COLO829 (cell line): Measurements from ENCODE around the gene CHCHD6.
A peak's percentile ranks its signal among the peaks of the same experiment; 100 is the strongest.

ENCODE experiments used
- DNase-seq: peaks from one replicate; pipeline ENCODE4 v3.0.0; 2012; ENCODE audit warnings: low spot score

CHCHD6 gene

DNA sequence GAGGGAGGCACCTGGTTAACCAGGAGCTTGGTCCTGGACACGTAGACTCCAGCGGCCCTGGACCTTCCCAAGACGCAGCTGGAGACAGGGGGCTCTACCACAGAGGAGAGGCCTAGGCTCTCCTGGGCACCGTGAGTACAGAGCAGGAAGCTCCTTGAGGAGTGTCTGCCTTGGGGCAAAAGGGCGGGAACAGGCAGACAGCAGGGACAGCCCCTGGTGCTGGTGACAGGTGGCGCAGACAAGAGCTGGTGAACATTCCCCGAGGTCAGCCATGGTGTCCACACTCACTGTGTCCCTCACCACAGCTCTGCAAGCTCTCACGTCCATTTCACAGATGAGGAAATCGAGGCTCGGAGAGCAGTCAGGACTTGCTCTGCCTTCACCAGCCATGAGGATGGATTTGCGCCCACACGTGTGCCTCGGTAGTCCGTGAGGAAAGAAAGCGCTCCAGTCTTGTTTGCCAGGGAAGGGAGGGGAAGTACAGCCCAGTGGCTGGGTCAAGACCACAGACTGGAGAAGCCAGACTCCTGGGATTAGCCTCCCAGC lies 276.3 kb downstream of the CHCHD6 start:
- no peak for DNase-seq

DNA sequence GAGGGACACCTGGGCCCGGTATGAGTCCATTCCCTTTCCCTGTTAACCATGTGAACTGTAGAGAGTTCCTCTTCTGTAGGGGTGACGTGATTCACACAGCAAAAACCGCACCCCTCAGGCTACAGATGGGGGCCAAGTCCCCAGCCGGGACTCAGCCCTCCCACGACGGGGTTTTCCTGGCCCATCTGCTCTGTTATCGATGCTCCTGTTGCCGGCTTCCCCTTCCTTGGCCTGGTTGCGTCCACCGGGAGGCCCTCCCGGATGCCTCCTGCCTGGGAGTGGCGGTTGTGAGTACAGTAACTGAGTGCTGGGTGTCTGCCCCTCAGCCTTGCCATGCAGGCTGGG lies 278.1 kb downstream of the CHCHD6 start:
- no peak for DNase-seq

DNA sequence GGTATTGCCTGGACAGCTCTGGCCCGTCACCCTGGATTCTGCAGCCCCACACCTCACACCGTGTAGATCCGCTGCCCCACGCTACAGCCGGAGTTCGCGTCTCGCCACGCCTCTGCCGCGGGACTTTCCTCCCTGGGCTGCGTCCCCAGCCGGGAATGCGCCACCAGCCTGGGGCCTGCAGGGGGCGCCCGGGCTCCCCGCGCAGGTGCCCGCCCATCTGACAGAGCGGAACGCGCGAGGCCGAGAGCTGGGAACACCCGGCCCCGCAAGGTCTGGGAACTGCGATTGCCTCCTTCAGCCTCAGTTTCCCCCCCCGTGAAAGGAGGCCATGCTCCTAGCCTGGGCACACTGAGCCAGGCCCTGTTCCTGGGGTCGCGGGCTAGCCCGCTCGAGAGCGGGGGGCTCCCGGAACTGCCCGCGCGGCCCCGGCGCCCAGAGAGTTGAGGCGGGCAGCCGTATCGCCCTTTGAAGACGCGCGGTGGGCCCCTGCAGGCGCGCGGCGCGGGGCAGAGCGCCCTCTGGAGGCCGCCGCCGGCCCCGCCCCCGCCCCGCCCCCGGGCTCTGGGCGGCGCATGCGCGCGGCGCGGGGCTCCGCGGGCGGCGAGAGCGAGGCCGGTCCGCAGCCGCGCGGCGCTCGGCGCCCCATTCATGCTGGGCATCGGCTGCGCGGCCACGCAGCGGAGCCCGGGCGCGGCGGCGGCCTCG lies 278.6 kb downstream of the CHCHD6 start, which contains the start of gene PLXNA1:
PLXNA1 (plus strand) TSS at position 645 of the 705 bp plus-strand sequence. CDS start 5,479 bp downstream, outside the sequence.
- DNase-seq: peak; percentile 82

DNA sequence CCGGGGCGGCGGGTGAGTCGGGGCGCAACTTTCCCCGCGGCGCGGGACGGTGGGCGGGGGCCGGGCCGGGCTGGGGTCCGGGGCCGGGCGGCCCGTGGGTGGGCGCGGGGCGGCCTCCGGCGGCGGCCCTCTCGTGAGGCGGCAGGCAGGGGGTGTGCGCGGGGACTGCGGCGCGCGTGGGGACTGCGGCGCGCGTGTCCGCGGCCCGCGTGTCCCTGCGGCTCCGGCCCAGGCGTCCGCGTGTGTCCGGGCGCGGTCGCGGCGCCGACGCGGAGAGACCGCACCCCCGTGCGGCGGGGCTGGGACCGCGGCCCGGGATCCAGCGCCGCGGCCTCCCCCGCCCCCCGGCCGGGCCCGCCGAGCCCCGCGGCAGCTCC lies 279.2 kb downstream of the CHCHD6 start:
- no peak for DNase-seq

DNA sequence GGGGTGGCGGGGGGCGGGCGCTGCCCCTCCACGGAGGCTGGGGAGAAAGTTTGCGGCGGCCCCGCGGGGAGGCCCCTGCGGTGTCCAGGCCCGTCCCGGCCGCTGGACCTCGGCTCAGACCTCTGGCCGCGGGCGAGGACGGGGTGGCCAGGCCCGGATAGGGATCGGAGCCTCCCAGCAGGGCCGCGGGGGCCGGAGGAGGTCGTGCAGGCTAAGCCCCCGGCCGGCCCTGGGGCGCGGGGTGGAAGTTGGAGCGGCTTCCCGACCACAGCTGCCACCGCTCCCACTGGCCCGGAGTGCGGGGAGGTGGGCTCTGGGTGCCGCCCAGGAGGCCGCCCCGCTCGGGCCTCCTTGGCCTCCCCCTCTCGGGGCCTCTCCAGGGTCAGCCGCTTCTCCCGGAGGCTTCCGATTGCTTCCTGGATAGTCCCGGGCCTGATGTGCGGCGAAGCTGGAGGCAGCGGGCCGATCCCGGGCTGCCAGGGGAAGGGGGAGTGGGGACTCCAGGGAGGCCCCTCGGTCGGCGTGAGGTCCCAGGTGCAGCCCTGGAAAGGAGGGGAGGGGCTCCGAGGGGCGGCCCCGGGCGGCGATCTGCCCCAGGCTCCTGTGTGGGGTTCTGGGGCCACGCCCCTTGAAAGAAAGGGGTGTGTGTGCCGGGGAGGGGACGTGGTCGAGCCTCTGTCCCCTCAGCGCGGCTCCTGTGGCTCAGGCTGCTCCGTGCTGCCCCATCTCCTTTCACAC lies 279.8 kb downstream of the CHCHD6 start:
- no peak for DNase-seq

DNA sequence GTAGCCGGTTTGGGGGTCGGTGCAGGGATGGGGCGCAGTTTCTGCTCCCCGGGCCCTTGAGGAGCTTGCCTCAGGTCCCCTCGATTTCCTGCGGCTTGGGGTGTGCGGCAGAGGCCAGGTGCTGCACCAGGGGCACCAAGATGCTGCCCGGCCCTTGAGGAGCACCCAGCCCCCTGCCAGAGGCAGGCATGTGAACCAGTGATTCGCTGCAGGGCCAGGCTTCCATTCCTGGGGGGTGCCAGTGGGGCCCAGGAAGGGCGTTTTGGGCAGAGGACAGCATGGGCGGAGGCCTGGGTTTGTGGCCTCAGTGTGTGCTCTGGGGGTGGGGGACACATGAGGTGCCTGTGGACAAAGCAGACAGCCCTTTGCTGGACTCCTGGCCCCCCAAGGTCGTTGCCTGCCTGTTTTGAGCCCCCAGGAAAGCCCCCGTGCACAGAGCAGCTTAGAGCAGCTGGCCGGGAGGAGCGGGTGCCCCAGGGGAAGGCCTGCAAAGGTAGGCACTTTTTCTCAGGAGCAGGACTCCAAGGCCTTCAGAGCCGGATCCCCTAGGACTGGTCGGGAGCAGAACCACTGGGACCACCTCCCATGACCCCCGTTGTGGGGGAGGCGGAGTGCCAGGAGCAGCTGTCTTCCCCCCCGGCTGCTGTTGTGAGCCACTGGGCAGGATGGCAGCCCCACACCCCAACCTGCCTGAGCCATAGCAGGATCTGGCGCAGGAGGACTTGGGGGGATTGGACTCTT lies 280.5 kb downstream of the CHCHD6 start:
- no peak for DNase-seq

DNA sequence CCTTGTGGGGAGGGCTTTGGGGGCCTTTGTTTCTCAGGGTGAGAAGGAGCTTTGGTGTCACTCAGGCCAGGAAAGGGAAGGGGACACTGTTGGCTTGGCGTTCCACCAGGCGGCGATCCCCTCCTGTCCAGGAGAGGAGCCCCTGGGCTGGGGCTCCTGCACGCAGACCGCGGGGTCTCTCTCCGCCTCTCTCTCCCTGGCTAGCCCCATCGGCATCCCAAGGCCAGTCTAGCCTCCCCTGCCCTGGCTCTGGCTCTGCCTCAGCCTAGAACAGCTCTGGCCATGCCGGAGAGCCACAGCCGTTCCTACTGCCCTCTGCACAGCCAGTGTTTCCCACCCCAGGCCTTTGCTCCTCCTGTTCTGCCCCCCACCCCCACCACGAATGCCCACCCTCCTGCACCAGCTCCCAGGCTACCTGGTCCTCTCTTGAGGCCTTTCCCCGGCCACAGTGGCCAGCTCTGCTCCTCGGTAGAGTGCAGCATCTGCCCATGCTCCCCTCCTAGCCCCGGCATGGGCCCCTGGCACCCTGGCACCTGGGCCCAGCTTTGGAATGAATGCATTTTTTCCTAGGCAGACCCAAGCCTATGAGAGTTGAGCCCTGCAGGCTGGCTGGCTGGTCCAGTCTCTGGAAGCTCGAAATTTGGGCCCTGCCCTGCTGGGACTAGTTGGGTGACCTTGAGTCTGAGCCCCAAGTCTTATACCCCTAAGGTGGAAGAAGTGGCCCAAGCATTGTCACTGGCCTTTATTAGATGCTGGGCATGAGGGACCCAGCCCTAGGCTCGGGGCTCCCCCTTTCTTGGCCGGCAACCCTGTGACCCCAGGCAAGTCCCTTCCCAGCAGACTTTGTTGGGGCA lies 281.3 kb downstream of the CHCHD6 start:
- no peak for DNase-seq

DNA sequence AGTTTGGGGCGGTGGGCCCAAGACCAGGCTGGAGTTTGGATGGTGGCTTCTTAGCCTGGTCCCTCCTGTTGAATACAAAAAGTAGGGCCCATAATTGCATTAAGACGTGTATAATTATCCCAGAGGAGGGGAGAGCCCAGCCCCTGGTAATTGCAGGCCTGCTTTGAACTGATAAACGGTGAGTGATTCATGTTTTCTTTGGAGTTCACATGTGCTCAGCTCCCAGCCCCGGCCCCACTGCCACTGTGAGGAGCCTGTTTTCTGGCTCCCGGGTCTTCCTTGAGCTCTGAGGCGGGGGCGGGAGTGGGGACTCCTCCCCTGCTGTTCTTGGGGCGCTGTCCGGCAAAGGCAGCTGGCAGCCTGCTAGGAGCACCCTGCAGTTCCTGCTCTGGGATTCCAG lies 282.0 kb downstream of the CHCHD6 start:
- no peak for DNase-seq

DNA sequence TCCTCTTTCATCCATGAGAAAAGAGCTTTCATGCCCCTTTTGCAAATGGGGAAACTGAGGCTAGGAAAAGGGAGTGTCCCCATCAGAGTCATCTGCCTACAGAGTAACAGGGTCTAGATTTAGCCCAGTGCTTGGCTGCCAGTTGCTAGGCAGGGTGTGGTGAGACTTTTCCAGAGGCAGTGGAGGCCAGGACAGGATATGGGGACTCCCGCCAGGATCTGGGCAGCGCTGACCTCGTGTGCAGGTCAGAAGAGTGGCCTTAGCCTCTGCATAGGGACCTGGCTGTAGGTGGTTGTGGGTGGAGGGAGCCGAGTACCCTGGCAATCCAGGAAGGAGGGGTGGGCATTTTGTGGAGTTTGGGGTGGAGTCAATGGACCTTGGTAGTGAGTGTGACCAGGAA lies 283.1 kb downstream of the CHCHD6 start:
- DNase-seq: no peak

DNA sequence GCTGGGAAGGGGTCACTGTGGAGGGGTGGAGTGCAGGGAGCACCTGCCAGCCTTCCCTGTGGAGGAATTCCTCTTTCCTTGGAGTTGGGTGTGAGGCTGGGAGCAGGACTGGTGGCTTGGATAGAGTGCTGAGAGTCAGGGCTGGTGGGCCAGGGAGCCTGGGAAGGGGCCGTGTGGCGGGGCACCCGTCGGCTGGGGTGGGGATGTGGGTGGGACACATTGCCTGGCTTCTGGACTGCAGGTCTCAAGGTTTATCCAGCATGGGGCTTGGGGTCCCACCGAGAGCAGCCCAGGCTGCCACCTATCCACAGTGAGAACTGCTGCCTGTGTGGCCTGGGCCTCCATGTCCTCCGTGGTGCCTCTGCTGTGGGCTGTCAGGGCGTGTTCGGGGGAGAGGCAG lies 283.6 kb downstream of the CHCHD6 start:
- no peak for DNase-seq

DNA sequence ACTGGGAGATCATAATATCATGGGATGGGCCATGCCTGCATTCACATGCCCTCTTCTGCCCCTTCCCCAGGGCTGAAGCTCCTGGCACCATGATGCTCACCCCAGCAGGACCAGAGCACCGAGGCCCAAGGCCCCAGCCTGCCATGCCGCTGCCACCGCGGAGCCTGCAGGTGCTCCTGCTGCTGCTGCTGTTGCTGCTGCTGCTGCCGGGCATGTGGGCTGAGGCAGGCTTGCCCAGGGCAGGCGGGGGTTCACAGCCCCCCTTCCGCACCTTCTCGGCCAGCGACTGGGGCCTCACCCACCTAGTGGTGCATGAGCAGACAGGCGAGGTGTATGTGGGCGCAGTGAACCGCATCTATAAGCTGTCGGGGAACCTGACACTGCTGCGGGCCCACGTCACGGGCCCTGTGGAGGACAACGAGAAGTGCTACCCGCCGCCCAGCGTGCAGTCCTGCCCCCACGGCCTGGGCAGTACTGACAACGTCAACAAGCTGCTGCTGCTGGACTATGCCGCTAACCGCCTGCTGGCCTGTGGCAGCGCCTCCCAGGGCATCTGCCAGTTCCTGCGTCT lies 284.5 kb downstream of the CHCHD6 start:
- DNase-seq: no peak

DNA sequence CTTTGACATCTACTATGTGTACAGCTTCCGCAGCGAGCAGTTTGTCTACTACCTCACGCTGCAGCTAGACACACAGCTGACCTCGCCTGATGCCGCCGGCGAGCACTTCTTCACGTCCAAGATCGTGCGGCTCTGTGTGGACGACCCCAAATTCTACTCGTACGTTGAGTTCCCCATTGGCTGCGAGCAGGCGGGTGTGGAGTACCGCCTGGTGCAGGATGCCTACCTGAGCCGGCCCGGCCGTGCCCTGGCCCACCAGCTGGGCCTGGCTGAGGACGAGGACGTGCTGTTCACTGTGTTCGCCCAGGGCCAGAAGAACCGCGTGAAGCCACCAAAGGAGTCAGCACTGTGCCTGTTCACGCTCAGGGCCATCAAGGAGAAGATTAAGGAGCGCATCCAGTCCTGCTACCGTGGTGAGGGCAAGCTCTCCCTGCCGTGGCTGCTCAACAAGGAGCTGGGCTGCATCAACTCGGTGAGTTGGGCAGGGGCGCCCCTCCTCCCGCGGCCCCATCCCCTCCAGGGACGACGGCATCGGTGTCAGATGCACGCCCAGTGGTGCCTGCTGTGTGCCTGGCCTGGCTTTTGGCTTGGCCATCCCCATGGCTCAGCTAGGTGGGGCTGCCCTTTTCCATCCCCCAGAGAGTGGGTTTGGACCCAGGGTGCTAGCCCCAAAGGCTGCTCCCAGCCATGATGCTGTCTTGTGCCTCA lies 285.4 kb downstream of the CHCHD6 start:
- DNase-seq: no peak

DNA sequence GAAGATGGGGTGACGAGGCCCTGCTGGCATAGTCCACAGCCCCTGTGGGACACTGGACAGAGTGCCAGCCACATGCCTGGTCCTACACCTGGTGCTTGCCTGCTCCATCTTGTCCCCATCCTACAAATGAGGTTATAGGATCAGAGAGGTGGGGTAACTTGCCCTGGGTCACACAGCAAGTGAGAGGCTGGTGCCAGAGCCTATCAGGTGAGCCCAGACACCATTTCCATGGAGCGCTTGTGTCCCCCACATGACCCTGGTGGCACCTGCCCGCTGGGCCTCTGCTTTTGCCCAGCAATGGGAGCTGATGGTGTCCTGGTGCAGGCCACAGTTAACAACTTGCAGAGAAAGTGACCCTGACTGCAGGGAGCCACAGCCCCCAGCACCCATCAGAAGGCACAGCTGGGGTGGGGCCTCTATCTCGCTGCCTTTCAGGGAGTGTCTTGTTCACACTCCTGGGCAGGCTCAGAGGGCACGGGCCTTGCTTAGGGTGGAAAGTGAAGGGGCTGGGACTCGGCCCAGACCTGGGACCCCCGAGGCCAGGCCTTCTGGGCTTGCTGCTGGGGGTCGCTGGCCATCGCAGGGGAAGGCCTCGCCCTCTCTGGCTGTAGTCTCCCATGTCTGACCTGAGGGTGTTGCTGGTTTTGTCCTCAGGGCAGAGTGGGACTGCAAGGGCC lies 286.1 kb downstream of the CHCHD6 start:
- no peak for DNase-seq

DNA sequence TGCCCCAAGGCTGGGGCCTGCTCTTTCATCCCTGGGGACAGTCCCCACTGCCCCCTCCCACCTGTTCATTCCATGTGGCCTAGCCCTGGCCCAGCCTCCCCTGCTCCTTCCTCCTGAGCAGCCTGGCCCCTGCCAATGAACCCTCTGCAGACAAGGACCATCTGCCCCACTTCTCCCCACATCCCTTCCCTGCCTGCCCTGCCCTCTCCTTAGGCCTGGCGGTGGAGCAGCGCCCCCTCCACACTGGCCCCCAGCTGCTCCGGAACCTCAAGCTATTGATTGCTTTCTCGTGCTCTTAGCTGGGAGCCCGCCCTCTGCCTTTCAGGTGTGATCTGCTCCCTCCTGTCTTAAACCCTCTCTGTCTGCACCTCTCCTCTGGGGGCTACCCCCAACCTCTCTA lies 286.9 kb downstream of the CHCHD6 start:
- no peak for DNase-seq

DNA sequence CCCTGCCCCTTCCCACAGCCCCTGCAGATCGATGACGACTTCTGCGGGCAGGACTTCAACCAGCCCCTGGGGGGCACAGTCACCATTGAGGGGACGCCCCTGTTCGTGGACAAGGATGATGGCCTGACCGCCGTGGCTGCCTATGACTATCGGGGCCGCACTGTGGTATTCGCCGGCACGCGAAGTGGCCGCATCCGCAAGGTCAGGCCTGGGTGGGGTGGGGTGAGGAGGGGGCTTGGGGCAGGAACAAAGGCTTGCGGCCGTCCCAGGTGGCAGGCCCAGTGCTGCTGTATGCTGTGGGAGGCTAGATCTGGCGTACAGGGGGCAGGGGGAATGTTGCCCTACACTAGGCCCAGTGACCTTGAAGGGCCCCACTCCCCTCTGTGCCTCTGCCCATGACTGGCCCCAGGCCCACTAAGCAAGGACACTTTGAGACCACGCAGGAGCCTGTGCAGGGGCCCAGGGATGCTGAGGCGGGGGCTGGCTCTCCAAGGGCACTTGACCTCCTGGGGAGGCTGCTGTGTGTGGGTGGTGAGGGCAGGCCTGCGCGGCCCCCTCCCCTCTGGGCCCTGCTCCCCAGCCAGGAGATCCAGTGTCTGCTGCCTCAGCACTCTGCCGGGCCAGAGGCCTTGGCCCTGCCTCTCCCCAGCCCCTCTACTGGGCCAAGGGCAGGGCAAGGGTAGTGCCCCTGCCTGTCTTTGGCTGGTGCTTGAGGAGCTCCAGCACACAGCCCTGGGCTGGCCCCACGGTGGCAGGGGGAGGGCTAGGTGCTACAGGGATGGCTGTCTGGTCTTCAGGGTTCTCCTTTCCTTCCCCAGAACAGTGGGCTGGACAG lies 287.5 kb downstream of the CHCHD6 start:
- DNase-seq: no peak

DNA sequence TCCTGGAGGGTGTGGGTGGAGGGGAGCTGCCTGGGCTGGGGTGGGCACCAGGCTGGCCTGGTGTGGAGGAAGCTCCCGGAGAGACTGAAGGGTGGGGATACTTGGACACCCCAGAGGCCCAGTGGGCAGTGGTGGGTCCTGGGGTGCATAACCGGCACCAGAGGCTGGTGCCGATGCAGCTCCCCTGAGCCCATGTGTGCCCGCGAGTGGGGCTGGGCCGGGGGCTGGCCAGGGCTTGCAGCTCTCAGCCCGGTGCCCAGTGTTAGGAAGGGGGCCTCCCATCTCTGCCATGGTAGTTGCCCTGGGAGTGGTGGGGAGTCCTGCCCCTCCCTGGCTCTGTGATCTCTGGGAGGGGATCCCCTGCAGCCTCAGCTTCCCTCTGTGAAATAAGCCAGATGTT lies 288.2 kb downstream of the CHCHD6 start:
- no peak for DNase-seq

DNA sequence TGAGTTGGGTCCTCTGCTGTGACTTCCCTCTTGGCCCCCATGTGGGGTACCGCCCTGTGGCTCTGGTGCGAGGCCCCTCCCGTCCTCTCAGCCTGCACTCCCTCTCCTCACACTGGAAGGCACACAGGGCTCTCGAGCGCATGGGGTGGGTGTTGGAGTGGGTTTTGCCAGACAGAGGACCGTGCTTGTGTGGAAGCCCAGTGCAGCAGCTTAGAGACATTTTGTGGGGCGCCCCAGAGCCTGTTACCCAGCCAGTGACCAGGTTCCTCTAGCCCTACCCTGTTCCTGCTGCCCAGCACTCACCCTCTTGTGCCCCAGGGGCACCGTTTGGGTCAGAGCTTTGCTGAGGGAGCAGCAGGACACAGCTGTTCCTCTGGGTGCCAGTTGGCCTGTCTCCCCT lies 288.7 kb downstream of the CHCHD6 start:
- no peak for DNase-seq

DNA sequence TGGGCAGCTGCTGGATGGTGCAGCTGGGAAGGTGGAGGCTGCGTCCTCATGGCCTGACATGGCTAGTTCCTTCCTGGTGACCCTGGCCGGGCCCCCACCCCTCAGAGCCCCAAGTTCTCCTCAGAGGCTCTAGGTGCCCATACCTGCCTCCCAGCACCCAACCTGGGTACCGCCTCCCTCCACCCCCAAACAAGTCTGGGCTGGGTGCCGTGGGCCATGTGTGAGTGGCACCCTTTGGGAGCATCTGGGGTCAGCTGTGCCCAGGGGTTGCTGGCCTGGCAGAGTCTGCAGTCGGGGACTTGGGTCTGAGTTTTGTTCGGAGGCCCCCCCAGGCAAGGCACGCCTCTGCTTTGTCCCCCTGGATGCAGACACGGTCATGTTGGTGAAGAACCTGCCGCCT lies 289.4 kb downstream of the CHCHD6 start:
- DNase-seq: no peak

DNA sequence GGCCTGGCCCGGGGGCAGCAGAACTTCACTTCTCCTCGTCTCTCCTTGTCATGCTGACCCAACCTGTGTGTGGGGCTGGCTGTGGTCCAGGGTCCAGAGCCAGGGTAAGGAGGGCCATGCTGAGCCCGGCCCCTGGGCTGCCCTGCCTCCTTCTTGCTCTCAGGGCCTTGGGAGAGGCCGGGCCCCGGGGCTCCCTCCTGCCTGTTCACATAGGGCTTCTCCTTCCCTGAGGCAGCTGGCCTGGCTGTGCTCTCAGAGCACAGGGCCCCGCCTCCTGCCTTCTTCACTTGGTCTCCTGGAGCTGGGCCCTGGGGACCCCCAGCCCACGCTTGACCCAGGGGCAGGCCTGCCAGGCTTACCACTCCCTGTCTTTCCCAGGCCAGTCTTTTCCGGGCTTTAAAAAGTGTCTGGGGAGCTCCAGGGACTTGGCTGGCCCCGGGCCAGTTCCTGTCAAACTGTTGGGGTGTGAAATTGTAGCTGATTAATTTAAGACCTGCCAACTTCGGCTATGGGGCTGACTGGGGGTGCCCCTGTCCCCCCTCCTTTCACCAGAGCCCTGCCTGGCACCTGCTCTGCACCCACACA lies 290.7 kb downstream of the CHCHD6 start:
- DNase-seq: no peak
